HEK293T (cell line): ENCODE measurements around the gene NEURL4.
A peak's percentile ranks its signal among the peaks of the same experiment; 100 is the strongest.

Experiments
- CTCF ChIA-PET: fragments of 350-600 bp; formaldehyde crosslinking; extraction: SDS; loops from one replicate; lab custom pipeline; 2021; ENCODE audit warnings: antibody characterized with exemption, inconsistent platforms; lab: Yijun Ruan, JAX
- POLR2A ChIA-PET: fragments of 350-600 bp; formaldehyde crosslinking; extraction: SDS; loops from one replicate; lab custom pipeline; 2020; ENCODE audit warnings: antibody characterized with exemption, inconsistent platforms; lab: Yijun Ruan, JAX
- DNase-seq: peaks from one replicate; pipeline ENCODE4 v3.0.0; 2012; ENCODE audit warnings: mixed read lengths; ENCODE audit errors: extremely low spot score
- ARNT ChIP-seq: fragments of 450-650 bp; IDR thresholded peaks from 2 replicates; pipeline ENCODE4 v1.6.1; 2017; ENCODE audit warnings: mild to moderate bottlenecking
- BHLHE40 ChIP-seq: fragments of 450-650 bp; IDR thresholded peaks from 2 replicates; pipeline ENCODE4 v1.6.1; 2016; ENCODE audit warnings: mild to moderate bottlenecking, moderate library complexity, borderline replicate concordance
- CTBP1 ChIP-seq: fragments of 450-650 bp; IDR thresholded peaks from 2 replicates; pipeline ENCODE4 v1.6.1; 2016; ENCODE audit warnings: borderline replicate concordance
- ELF4 ChIP-seq: fragments of 450-650 bp; IDR thresholded peaks from 2 replicates; pipeline ENCODE4 v1.6.1; 2017; ENCODE audit warnings: antibody characterized with exemption
- FOXA1 ChIP-seq: fragments of 450-650 bp; IDR thresholded peaks from 2 replicates; pipeline ENCODE4 v1.6.1; 2016; ENCODE audit warnings: mild to moderate bottlenecking
- FOXK2 ChIP-seq: fragments of 450-650 bp; IDR thresholded peaks from 2 replicates; pipeline ENCODE4 v1.6.1; 2016; ENCODE audit warnings: mild to moderate bottlenecking
- FOXM1 ChIP-seq: fragments of 450-650 bp; IDR thresholded peaks from 2 replicates; pipeline ENCODE4 v1.6.1; 2017; ENCODE audit warnings: mild to moderate bottlenecking, borderline replicate concordance
- HDGF ChIP-seq: fragments of 450-650 bp; IDR thresholded peaks from 2 replicates; pipeline ENCODE4 v1.6.1; 2017; ENCODE audit warnings: antibody characterized with exemption, borderline replicate concordance
- L3MBTL2 ChIP-seq: fragments of 450-650 bp; conservative IDR thresholded peaks from 2 replicates; pipeline ENCODE4 v1.6.1; 2016; ENCODE audit warnings: mild to moderate bottlenecking
- LEF1 ChIP-seq: fragments of 450-650 bp; IDR thresholded peaks from 2 replicates; pipeline ENCODE4 v1.6.1; 2017; ENCODE audit warnings: mild to moderate bottlenecking, borderline replicate concordance
- NFRKB ChIP-seq: fragments of 450-650 bp; IDR thresholded peaks from 2 replicates; pipeline ENCODE4 v1.6.1; 2016; ENCODE audit warnings: mild to moderate bottlenecking, moderate library complexity
- PKNOX1 ChIP-seq: fragments of 450-650 bp; IDR thresholded peaks from 2 replicates; pipeline ENCODE4 v1.6.1; 2016
- SP1 ChIP-seq: fragments of 450-650 bp; IDR thresholded peaks from 2 replicates; pipeline ENCODE4 v1.6.1; 2017
- SUZ12 ChIP-seq: fragments of 450-650 bp; IDR thresholded peaks from 2 replicates; pipeline ENCODE4 v1.6.1; 2016; ENCODE audit warnings: mild to moderate bottlenecking
- TARDBP ChIP-seq: fragments of 450-650 bp; IDR thresholded peaks from 2 replicates; pipeline ENCODE4 v1.6.1; 2016
- ZNF384 ChIP-seq: fragments of 450-650 bp; IDR thresholded peaks from 2 replicates; pipeline ENCODE4 v1.6.1; 2016

The NEURL4 gene

GRCh38 chr17:7356072-7356549, 27.0 kb upstream of the NEURL4 start:
- ChIA-PET CTCF (interaction anchor here (0.6 to 1.8 kb wide), 13 partner anchors 14 to 213 kb away, joined by 3 to 11 read pairs (median 3); partner anchors contain the start of genes FGF11 and TMEM102), POLR2A (interaction anchor here (0.6 to 2.8 kb wide), 6 partner anchors 47 to 331 kb away, joined by 3 to 14 read pairs (median 4); partner anchors contain the start of genes TMEM102, TMEM256 and TP53)
- TF ChIP-seq FOXA1 (no peak), CTBP1 (peak; percentile 21; the same call in 1 of the 2 replicates), FOXM1 (no peak), NFRKB (no peak), HDGF (peak; percentile 63; the same call in 1 of the 2 replicates), SP1 (no peak), SUZ12 (no peak), PKNOX1 (no peak)
- DNase-seq = peak; percentile 83

- ChIA-PET POLR2A (interaction anchor here (0.9 to 2.8 kb wide), 5 partner anchors 47 to 205 kb away, joined by 3 to 14 read pairs (median 5); partner anchors contain the start of genes TMEM102 and TMEM256), CTCF (interaction anchor here (0.6 to 1.8 kb wide), 12 partner anchors 14 to 214 kb away, joined by 3 to 11 read pairs (median 3); partner anchors contain the start of genes CHRNB1 and TMEM102)
- no peak for DNase-seq
- TF ChIP-seq SUZ12 (no peak), BHLHE40 (no peak), SP1 (no peak), FOXK2 (no peak), NFRKB (no peak), CTBP1 (no peak), L3MBTL2 (no peak), ELF4 (no peak), FOXM1 (no peak), TARDBP (no peak), ARNT (no peak), PKNOX1 (no peak), ZNF384 (no peak), FOXA1 (no peak), LEF1 (no peak), HDGF (no peak)
Observed at GRCh38 chr17:7355573-7355972, 26.4 kb upstream of the NEURL4 start.

- DNase-seq = no peak
- TF ChIP-seq FOXM1 (no peak), LEF1 (no peak), FOXA1 (no peak), BHLHE40 (no peak), L3MBTL2 (no peak), SP1 (no peak), TARDBP (no peak)
- CTCF ChIA-PET = interaction anchor here (0.7 to 1.5 kb wide), 5 partner anchors 15 to 90 kb away, joined by 3 to 5 read pairs (median 3); partner anchors contain the start of gene CHRNB1
- POLR2A ChIA-PET = interaction anchor here (1.0 to 2.8 kb wide), 2 partner anchors 86 to 206 kb away, joined by 3 to 14 read pairs; no protein-coding TSS in a partner anchor
Observed at GRCh38 chr17:7355053-7355452, 25.9 kb upstream of the NEURL4 start, which contains the start of gene TMEM95. Gene TMEM95, plus strand, starts transcription at chr17:7355156. Its CDS starts 49 bp downstream, at chr17:7355205.

- no peak for DNase-seq
- CTCF ChIA-PET = interaction anchor here (1.5 kb wide), 1 partner anchor 16 kb away, joined by 5 read pairs; no protein-coding TSS in a partner anchor
- no peak for TF ChIP-seq BHLHE40
- TF ChIP-seq CTBP1 = no peak
- TF ChIP-seq FOXK2 = no peak
- no peak for TF ChIP-seq TARDBP
- no peak for TF ChIP-seq ARNT
- no peak for TF ChIP-seq ZNF384
- POLR2A ChIA-PET = interaction anchor here (0.7 to 2.8 kb wide), 6 partner anchors 24 to 206 kb away, joined by 3 to 14 read pairs (median 3); partner anchors contain the start of genes TMEM102 and ZBTB4
Observed at GRCh38 chr17:7354262-7354843, 25.2 kb upstream of the NEURL4 start.

- CTCF ChIA-PET = no interaction called here
- no peak for DNase-seq
- no peak for TF ChIP-seq CTBP1
- no peak for TF ChIP-seq FOXM1
- no peak for TF ChIP-seq TARDBP
- no peak for TF ChIP-seq SUZ12
- no peak for TF ChIP-seq FOXK2
- no peak for TF ChIP-seq ELF4
- TF ChIP-seq LEF1 = no peak
- TF ChIP-seq ARNT = no peak
- TF ChIP-seq BHLHE40 = no peak
- no peak for TF ChIP-seq FOXA1
- no peak for TF ChIP-seq SP1
- no peak for TF ChIP-seq HDGF
- TF ChIP-seq ZNF384 = no peak
- TF ChIP-seq L3MBTL2 = no peak
- no peak for TF ChIP-seq NFRKB
- POLR2A ChIA-PET = interaction anchor here (1.0 to 1.2 kb wide), 6 partner anchors 24 to 207 kb away, joined by 3 to 11 read pairs (median 3); partner anchors contain the start of genes NEURL4, TMEM102, TNFSF13 and ZBTB4
Observed at GRCh38 chr17:7352910-7353635, 23.9 kb upstream of the NEURL4 start.

GRCh38 chr17:7352503-7352889, 23.4 kb upstream of the NEURL4 start:
- TF ChIP-seq ELF4 = no peak
- no peak for TF ChIP-seq ZNF384
- no peak for TF ChIP-seq FOXM1
- TF ChIP-seq PKNOX1 = no peak
- TF ChIP-seq SP1 = no peak
- no peak for DNase-seq
- ChIA-PET POLR2A (interaction anchor here (0.8 to 1.2 kb wide), 2 partner anchors 23 to 208 kb away, joined by 3 to 4 read pairs; partner anchors contain the start of gene NEURL4), CTCF (no interaction called here)
